ENCODE results near the gene TC2N.

GRCh38 chr14:91793704-91794103 lies 73.6 kb downstream of the TC2N start:
- no peak for TF ChIP-seq CTCF (IDR thresholded peaks at IDR 0.05)
- no peak for TF ChIP-seq POLR2A (IDR thresholded peaks at IDR 0.05)
- TF ChIP-seq POLR2AphosphoS5 (IDR thresholded peaks at IDR 0.05): no peak

Measured in sigmoid colon (tissue), 4 donors.